ENCODE results near the gene FKBP10.

Gene FKBP10

DNA sequence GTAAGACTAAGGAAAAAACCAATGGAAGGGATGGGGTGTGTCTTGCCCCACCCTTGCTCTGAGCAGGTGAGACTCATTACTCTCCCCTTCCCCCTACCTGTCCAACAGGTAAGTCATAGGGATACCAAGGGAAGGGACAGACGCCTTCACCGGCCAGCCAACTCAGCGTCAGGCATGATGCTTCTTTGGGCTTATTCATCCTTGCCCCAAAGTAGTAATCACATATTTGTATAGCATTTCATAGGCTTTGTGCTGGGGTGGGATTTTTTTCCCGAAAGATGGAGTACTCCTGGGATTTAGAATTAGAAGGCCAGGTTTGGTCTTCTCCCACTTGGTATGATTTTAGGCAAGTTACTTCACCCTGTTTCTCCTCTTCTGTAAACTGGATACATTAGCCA is 25.8 kb upstream of the FKBP10 start:
- Mint-ChIP-seq H3K27ac (ENCODE audit: low read depth) (no peak overlapping the region), H3K9me3 (no peaks in the 10 kb centered on the region)
- no peak for ATAC-seq (replicated peaks; ENCODE audit: extremely low read depth, poor library complexity, severe bottlenecking)

DNA sequence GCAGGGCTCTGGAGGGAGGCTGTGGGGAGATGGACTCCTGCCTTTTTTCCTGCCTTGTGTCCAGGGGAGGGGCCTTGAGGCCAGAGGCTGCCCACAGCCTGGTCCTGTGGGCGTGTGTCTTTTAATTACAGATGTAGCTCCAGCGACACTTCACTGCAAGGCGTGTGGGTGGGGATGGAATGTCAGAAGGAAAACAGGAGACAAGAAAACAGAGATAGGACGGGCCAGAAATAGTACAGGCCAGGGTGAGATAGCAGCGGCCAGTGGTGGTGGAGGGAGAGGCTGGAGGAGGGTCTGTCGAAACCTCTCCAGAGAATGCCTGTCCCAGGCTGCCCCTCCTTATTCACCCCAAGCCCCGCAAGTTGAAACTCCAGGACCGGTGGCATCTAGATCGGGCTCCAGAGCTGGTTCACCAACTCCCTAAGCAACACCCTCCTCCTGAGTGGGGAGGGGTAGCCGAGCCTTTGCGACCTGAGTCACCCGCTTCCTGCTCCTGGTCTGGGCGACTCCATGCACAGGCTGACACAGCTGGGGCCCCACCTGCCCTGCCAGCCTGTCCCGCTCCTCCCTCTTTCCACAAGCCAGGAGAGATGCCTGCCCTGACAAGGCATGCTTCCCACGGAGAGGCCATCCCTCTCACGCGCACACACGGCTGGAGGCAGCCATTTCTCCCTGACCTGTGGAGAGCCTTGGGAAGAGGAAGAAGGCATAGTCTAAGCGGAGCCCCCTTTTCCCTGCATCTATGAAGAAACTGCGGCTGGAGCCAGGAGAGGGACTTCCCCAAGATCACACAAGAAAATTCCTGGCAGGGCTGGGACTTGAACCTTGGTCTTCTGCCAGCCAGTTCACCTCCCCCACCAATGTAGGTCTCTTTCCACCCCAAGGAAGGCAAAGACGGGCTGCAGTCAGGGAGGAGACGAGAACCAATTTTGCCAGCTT is 19.7 kb upstream of the FKBP10 start:
- ATAC-seq (replicated peaks; ENCODE audit: extremely low read depth, poor library complexity, severe bottlenecking) (no peak), DNase-seq (ENCODE audit: low spot score in 2 of 2) (no peak)
- Mint-ChIP-seq H3K4me1 (peaks cover 9% of the 10 kb centered on the region), H3K36me3 (ENCODE audit: insufficient read depth) (peaks cover 2% of the 10 kb centered on the region), H3K4me3 (no peak overlapping the region), H3K9me3 (no peaks in the 10 kb centered on the region), H3K27me3 (peaks cover 13% of the 10 kb centered on the region), H3K27ac (ENCODE audit: low read depth) (no peak overlapping the region)

More for the DNA sequence above, 25.8 kb upstream of the FKBP10 start:
- Mint-ChIP-seq H3K36me3 (ENCODE audit: insufficient read depth) (peaks cover 2% of the 10 kb centered on the region), H3K4me3 (peak overlapping the region; percentile 69), H3K4me1 (peaks cover 9% of the 10 kb centered on the region), H3K27me3 (peaks cover 43% of the 10 kb centered on the region)
- no peak for DNase-seq (ENCODE audit: low spot score in 2 of 2)

- Mint-ChIP-seq H3K36me3 (ENCODE audit: insufficient read depth) (peaks cover 2% of the 10 kb centered on the region), H3K9me3 (no peaks in the 10 kb centered on the region), H3K27ac (ENCODE audit: low read depth) (no peak overlapping the region), H3K27me3 (peaks cover 9% of the 10 kb centered on the region), H3K4me3 (no peak overlapping the region), H3K4me1 (peaks cover 2% of the 10 kb centered on the region)
- DNase-seq (ENCODE audit: low spot score in 2 of 2): no peak
- no peak for ATAC-seq (replicated peaks; ENCODE audit: extremely low read depth, poor library complexity, severe bottlenecking)
These were observed 18.8 kb upstream of the FKBP10 start for GRCh38 chr17:41793784-41794539.

GRCh38 chr17:41794540-41794975 is 18.2 kb upstream of the FKBP10 start:
- DNase-seq (ENCODE audit: low spot score in 2 of 2) (no peak), ATAC-seq (replicated peaks; ENCODE audit: extremely low read depth, poor library complexity, severe bottlenecking) (no peak)
- H3K4me1 Mint-ChIP-seq: no peaks in the 10 kb centered on the region
- no peak overlapping the region for H3K4me3 Mint-ChIP-seq
- no peaks in the 10 kb centered on the region for H3K9me3 Mint-ChIP-seq
- H3K36me3 Mint-ChIP-seq (ENCODE audit: insufficient read depth): peaks cover 2% of the 10 kb centered on the region
- peaks cover 3% of the 10 kb centered on the region for H3K27me3 Mint-ChIP-seq
- H3K27ac Mint-ChIP-seq (ENCODE audit: low read depth): no peak overlapping the region

- Mint-ChIP-seq H3K27me3 (no peaks in the 10 kb centered on the region), H3K4me3 (no peak overlapping the region), H3K36me3 (ENCODE audit: insufficient read depth) (no peaks in the 10 kb centered on the region), H3K4me1 (peaks cover under 1% of the 10 kb centered on the region), H3K27ac (ENCODE audit: low read depth) (no peak overlapping the region), H3K9me3 (no peaks in the 10 kb centered on the region)
- no peak for ATAC-seq (replicated peaks; ENCODE audit: extremely low read depth, poor library complexity, severe bottlenecking)
- no peak for DNase-seq (ENCODE audit: low spot score in 2 of 2)
These were observed 16.5 kb upstream of the FKBP10 start for GRCh38 chr17:41796121-41796895.

GRCh38 chr17:41797377-41797776 is 15.4 kb upstream of the FKBP10 start:
- no peaks in the 10 kb centered on the region for H3K9me3 Mint-ChIP-seq
- H3K27me3 Mint-ChIP-seq: no peaks in the 10 kb centered on the region
- no peak for ATAC-seq (replicated peaks; ENCODE audit: extremely low read depth, poor library complexity, severe bottlenecking)

DNA sequence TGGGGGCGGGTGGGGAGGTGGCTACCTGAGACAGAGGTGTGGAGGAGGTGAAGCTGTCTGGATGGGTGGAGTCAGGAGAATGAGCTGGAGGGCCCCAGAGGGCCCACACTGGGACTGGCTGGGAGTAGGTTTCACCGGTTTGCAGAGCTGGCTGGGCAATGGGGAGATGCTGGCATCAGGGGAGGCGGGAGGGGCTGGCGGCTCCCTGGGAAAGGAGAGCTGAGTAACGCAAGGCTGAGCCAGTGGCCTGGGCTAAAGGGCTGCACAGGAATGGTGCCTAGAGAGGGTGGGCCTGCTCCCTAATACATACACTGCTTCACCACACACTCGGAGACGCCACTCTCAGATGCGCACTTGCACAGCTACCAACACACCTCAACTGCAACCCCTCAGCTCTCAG is 13.4 kb upstream of the FKBP10 start:
- no peak overlapping the region for H3K4me3 Mint-ChIP-seq
- H3K4me1 Mint-ChIP-seq: peaks cover 6% of the 10 kb centered on the region
- DNase-seq (ENCODE audit: low spot score in 2 of 2) (no peak), ATAC-seq (replicated peaks; ENCODE audit: extremely low read depth, poor library complexity, severe bottlenecking) (no peak)
- no peaks in the 10 kb centered on the region for H3K27me3 Mint-ChIP-seq
- no peaks in the 10 kb centered on the region for H3K9me3 Mint-ChIP-seq
- no peaks in the 10 kb centered on the region for H3K36me3 Mint-ChIP-seq (ENCODE audit: insufficient read depth)
- H3K27ac Mint-ChIP-seq (ENCODE audit: low read depth): no peak overlapping the region

More at GRCh38 chr17:41797377-41797776, 15.4 kb upstream of the FKBP10 start:
- Mint-ChIP-seq H3K4me1 (peaks cover 6% of the 10 kb centered on the region), H3K36me3 (ENCODE audit: insufficient read depth) (no peaks in the 10 kb centered on the region), H3K4me3 (no peak overlapping the region), H3K27ac (ENCODE audit: low read depth) (no peak overlapping the region)
- no peak for DNase-seq (ENCODE audit: low spot score in 2 of 2)

DNA sequence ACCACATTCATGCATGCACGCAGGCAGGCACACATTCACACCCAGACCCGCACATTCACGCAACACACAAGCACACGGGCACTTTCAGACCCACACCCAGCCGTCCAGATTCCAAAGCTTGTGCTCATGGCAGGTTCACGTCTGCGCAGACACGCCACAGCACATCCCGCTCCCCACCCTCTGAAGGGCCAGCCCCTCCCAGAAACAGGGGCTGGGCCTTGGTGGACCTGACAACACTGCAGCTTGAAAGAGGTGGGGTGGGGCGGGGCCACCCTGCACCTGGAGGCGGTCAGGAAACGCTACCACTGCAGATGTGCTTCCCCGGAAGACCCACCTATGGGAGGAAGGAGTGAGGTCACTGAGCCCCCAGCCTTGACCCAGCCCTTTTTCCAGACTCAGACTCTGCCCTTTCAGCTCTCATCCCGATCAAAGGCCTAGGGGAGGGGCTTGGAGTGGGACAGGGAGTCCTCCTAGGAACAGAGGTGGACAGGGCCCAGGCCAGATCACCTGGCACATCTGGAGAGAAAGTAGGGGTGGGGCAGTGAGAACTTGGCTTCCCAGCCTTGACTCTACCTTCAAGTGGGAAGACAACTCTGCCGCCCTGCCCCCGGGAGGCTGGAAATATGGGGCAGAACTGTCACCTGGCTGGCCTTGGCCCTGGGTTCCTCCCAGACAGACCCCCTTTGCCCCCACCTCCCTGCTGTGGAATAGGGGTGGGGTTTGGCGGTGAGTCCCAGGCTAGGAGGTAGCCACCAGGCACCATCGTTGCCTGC is 12.0 kb upstream of the FKBP10 start:
- H3K4me1 Mint-ChIP-seq: peaks cover 6% of the 10 kb centered on the region
- no peak overlapping the region for H3K27ac Mint-ChIP-seq (ENCODE audit: low read depth)
- no peak for DNase-seq (ENCODE audit: low spot score in 2 of 2)
- H3K9me3 Mint-ChIP-seq: no peaks in the 10 kb centered on the region
- H3K4me3 Mint-ChIP-seq: no peak overlapping the region
- no peaks in the 10 kb centered on the region for H3K27me3 Mint-ChIP-seq
- peaks cover 1% of the 10 kb centered on the region for H3K36me3 Mint-ChIP-seq (ENCODE audit: insufficient read depth)
- no peak for ATAC-seq (replicated peaks; ENCODE audit: extremely low read depth, poor library complexity, severe bottlenecking)

DNA sequence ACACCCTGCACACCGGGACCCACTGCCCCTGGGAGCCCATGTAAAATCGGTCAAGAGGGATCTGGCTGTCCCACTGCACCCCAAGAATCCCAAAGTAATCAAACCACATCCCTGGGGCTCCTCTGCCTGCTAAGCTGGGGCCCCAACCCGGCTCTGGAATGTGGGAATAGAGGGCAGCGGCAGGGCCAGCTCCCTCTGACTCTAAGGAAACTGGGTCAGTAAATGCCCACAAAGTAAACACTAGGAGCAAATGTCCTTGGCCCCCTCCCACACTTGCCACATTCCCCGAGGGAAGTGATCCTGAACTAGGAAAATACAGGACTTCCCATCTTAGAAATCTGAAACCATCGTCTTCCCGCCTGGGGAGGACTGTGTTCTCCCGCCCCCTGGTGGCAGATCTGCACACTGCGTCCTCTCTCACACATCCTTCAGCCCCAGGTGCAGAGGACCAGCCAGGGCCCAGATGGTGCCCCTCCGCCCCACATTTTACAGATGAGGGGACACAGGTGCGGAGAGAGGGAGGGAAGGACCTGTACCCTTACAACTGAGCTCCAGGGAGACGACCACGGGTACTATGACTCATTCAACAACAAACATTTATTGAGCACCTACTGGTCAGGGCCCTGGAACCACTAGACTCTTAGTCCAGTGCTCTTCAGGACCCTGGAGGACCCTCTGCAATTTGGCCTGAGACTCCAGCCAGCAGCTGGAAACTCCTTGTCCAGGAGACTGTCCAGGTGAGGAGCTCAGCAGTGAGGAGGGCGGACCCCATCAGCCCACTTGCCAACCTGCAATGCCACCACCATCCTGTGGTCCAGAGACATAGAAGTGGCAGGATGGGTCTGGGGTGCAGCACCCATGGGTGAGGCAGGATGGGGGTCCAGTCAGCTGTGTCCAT is 11.2 kb upstream of the FKBP10 start:
- peak; percentile 52 to 67 for DNase-seq (ENCODE audit: low spot score in 2 of 2)
- Mint-ChIP-seq H3K27me3 (no peaks in the 10 kb centered on the region), H3K4me3 (no peak overlapping the region), H3K27ac (ENCODE audit: low read depth) (no peak overlapping the region), H3K4me1 (peaks cover 6% of the 10 kb centered on the region), H3K36me3 (ENCODE audit: insufficient read depth) (peaks cover 1% of the 10 kb centered on the region), H3K9me3 (no peaks in the 10 kb centered on the region)
- peak; percentile 49 for ATAC-seq (replicated peaks; ENCODE audit: extremely low read depth, poor library complexity, severe bottlenecking)

- no peaks in the 10 kb centered on the region for H3K9me3 Mint-ChIP-seq
- H3K27ac Mint-ChIP-seq (ENCODE audit: low read depth): no peak overlapping the region
- H3K4me1 Mint-ChIP-seq: peaks cover 6% of the 10 kb centered on the region
- no peak for ATAC-seq (replicated peaks; ENCODE audit: extremely low read depth, poor library complexity, severe bottlenecking)
- H3K4me3 Mint-ChIP-seq: no peak overlapping the region
- H3K27me3 Mint-ChIP-seq: no peaks in the 10 kb centered on the region
- no peak for DNase-seq (ENCODE audit: low spot score in 2 of 2)
- peaks cover 1% of the 10 kb centered on the region for H3K36me3 Mint-ChIP-seq (ENCODE audit: insufficient read depth)
These were observed 9.5 kb upstream of the FKBP10 start for GRCh38 chr17:41803049-41804020.
